Osteoblast (primary cell): ENCODE measurements around the gene DICER1. TPM values are rescaled to one million over a fixed set of nuclear protein-coding genes. Genes with fewer than 3 reads are reported as not detected.

Experiments used
- DNase-seq: peaks from one replicate; pipeline ENCODE4 v3.0.0; 2011; ENCODE audit warnings: low spot score, mixed read lengths; ENCODE audit not compliant: insufficient read length; ENCODE audit errors: missing footprints
- H2AFZ ChIP-seq: 2 replicates; pipeline ENCODE4 v1.6.0; 2011; ENCODE audit warnings: mild to moderate bottlenecking, low read length
- H3K27ac ChIP-seq: 2 replicates; pipeline ENCODE4 v1.5.1; 2011; ENCODE audit warnings: mild to moderate bottlenecking, low read depth, low read length, moderate library complexity
- H3K27me3 ChIP-seq: 2 replicates; pipeline ENCODE4 v1.6.0; 2012; ENCODE audit warnings: mild to moderate bottlenecking, control low read depth, inconsistent platforms, low read length, moderate library complexity; ENCODE audit not compliant: insufficient read depth
- H3K36me3 ChIP-seq: 2 replicates; pipeline ENCODE4 v1.5.1; 2011; ENCODE audit warnings: mild to moderate bottlenecking, low read length, control low read depth, moderate library complexity; ENCODE audit not compliant: insufficient read depth
- H3K4me1 ChIP-seq: 2 replicates; pipeline ENCODE4 v1.5.1; 2011; ENCODE audit warnings: mild to moderate bottlenecking, low read length, control low read depth, moderate library complexity; ENCODE audit not compliant: insufficient read depth
- H3K4me2 ChIP-seq: 2 replicates; pipeline ENCODE4 v1.6.0; 2011; ENCODE audit warnings: mild to moderate bottlenecking, low read length; ENCODE audit not compliant: insufficient read depth
- H3K4me3 ChIP-seq: fragments of 200-600 bp; sonication (generic); 3 replicates; pipeline ENCODE4 v1.5.1; 2012; ENCODE audit warnings: mild to moderate bottlenecking, low read length, inconsistent platforms; ENCODE audit not compliant: insufficient read depth
- H3K79me2 ChIP-seq: 2 replicates; pipeline ENCODE4 v1.6.0; 2012; ENCODE audit warnings: mild to moderate bottlenecking, low read length, control low read depth, inconsistent platforms; ENCODE audit not compliant: insufficient read depth
- H3K9me3 ChIP-seq: 2 replicates; pipeline ENCODE4 v1.5.1; 2011; ENCODE audit warnings: low read depth, low read length, control low read depth
- H4K20me1 ChIP-seq: 2 replicates; pipeline ENCODE4 v1.6.0; 2012; ENCODE audit warnings: mild to moderate bottlenecking, low read length, control low read depth; ENCODE audit not compliant: insufficient read depth
- total RNA-seq: library from RNA; depleted of rRNA; stranded (reverse); fragments of >200 nt; gene quantifications from 2 replicates; pipeline ENCODE4 v1.2.3, GENCODE V29; 2012
- TF ChIP-seq, protein P1 (sequence below): IDR thresholded peaks from 2 replicates; pipeline ENCODE4 v1.5.1; 2011; ENCODE audit warnings: mild to moderate bottlenecking, low read depth, low read length, moderate library complexity; ENCODE audit errors: extremely low read depth

The DICER1 gene
- total RNA-seq, 1 donor, result 53.6 TPM

DNA sequence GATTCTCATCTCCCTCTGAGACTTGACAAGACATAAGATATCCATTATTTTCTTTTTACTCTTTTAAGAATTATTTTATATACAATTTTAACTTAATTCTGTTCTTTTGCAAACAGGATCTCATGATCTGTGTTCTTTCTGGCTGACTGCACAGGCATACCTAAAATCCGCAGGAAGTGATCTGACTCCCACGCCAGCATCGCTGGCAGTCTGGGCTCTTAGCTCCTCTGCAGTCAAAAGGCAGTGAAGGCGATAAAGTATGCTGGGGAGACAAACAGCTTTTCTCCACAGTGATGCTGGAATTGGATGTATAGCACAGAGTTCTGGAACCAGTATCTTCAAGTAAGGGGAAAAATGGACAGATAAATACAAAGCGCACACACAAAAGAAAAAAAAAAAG is 52.4 kb downstream of the DICER1 start:
- no peak for DNase-seq
- H3K4me3 ChIP-seq, result no peak overlapping the region
- no peaks in the 10 kb centered on the region for H3K9me3 ChIP-seq
- H3K27ac ChIP-seq, result no peak overlapping the region
- TF ChIP-seq, protein P1, sequence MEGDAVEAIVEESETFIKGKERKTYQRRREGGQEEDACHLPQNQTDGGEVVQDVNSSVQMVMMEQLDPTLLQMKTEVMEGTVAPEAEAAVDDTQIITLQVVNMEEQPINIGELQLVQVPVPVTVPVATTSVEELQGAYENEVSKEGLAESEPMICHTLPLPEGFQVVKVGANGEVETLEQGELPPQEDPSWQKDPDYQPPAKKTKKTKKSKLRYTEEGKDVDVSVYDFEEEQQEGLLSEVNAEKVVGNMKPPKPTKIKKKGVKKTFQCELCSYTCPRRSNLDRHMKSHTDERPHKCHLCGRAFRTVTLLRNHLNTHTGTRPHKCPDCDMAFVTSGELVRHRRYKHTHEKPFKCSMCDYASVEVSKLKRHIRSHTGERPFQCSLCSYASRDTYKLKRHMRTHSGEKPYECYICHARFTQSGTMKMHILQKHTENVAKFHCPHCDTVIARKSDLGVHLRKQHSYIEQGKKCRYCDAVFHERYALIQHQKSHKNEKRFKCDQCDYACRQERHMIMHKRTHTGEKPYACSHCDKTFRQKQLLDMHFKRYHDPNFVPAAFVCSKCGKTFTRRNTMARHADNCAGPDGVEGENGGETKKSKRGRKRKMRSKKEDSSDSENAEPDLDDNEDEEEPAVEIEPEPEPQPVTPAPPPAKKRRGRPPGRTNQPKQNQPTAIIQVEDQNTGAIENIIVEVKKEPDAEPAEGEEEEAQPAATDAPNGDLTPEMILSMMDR, result no peak
- H4K20me1 ChIP-seq, result peaks cover 5% of the 10 kb centered on the region
- H3K4me1 ChIP-seq, result peaks cover 4% of the 10 kb centered on the region
- no peak overlapping the region for H2AFZ ChIP-seq
- H3K79me2 ChIP-seq, result peaks cover 22% of the 10 kb centered on the region
- no peaks in the 10 kb centered on the region for H3K27me3 ChIP-seq
- H3K4me2 ChIP-seq, result no peak overlapping the region
- H3K36me3 ChIP-seq, result peaks cover 76% of the 10 kb centered on the region

DNA sequence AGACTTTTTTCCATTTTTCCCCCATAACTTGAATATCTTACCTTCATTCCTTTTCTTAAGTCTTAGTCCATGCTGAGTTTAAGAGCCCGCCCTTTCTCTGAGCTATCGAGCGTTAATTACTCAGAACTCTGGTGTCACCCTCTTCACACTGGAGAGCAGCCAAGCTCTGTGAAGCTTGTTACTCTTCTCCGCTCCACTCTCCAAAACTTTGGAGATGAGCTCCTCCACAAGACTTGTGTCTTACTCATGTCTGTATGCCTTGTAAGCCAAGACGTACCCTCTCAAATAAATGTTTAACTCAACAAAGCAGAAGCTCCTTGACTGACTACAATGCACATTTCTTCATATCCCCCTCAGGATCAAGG is 54.7 kb downstream of the DICER1 start:
- Histone ChIP-seq H3K36me3 (peaks cover 56% of the 10 kb centered on the region), H2AFZ (no peak overlapping the region), H3K27me3 (no peaks in the 10 kb centered on the region), H3K79me2 (peaks cover 22% of the 10 kb centered on the region), H3K9me3 (no peaks in the 10 kb centered on the region), H3K27ac (no peak overlapping the region), H3K4me3 (no peak overlapping the region), H3K4me1 (peaks cover 5% of the 10 kb centered on the region), H4K20me1 (peaks cover 5% of the 10 kb centered on the region), H3K4me2 (no peak overlapping the region)
- TF ChIP-seq, protein P1, result no peak
- DNase-seq, result no peak

DNA sequence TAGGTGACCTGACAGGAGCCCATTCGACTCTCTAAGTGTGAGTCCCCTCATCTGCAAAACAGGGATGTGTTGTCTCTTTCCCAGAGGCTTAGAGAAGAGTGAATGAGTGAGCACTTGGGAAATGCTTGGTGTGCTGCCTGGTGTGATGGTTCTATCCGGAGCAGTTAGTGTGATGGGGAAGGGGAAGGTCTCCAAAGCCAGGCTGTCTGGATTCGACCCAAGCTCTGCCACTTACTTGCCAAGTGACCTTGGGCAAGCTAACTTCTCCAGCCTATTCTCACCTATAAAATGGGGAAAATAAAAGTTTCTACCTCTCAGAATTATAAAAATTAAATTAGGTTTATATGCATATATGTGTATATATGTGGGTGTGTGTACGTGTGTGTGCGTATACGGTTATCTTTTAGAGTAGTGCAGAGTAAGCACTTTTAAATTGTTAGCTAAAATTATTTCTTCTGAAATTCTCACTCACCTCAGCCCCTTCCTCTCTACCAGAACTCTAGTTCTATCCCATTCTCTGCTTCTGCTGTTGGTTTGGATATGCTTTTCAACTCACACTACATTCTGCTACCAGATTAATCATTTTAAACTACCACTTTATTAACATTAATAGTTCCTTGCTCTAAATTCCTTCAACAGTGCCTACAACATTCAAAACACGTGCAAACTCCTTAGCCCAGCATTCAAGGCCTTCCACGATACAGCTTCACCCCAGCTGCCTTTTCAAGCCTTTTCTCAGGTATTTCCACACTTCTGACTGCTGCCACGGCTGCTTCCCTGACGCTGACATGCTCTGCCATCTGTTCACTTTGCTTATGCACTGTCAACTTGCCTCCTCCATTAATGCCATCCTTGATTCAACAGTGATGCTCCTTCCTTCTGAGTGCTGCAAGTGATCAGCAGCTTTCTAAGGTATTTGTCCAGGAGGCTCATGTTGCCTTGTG is 55.3 kb downstream of the DICER1 start:
- H3K27ac ChIP-seq, result no peak overlapping the region
- no peak overlapping the region for H3K4me3 ChIP-seq
- peaks cover 9% of the 10 kb centered on the region for H3K4me1 ChIP-seq
- no peak overlapping the region for H2AFZ ChIP-seq
- TF ChIP-seq, protein P1, result no peak
- H4K20me1 ChIP-seq, result peaks cover 5% of the 10 kb centered on the region
- H3K79me2 ChIP-seq, result peaks cover 22% of the 10 kb centered on the region
- no peaks in the 10 kb centered on the region for H3K27me3 ChIP-seq
- no peaks in the 10 kb centered on the region for H3K9me3 ChIP-seq
- DNase-seq, result no peak
- peaks cover 49% of the 10 kb centered on the region for H3K36me3 ChIP-seq
- H3K4me2 ChIP-seq, result no peak overlapping the region

DNA sequence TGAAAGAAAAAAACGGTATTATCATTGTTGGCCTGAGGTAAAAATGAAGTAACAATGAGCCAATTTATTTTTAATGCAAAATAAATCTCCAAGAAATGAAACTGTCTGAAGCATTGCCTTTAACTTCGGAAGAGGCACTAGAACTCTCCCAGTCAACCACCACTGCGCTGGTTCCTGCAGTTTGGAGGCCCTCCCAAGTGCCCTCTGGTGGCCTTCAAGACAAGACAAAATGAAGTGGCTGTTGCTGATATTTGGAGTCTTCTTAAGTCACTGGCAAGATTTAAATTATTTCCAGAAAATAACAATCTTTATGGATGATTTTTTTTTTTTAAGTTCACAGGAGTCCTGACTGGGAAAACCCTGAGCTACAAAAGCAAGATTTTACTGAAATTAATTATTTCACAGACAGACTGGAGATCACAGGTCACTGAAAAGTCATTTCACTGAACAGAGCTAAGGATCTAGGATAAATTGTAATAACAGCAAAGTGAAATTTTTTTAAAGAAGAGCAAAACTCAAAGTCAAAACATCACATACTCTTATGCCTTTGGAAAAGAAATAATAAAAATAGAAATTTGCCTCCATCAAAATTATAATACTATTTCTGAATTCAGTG is 58.2 kb downstream of the DICER1 start:
- no peak overlapping the region for H3K4me2 ChIP-seq
- H3K79me2 ChIP-seq, result peaks cover 28% of the 10 kb centered on the region
- no peaks in the 10 kb centered on the region for H3K27me3 ChIP-seq
- peaks cover 44% of the 10 kb centered on the region for H3K36me3 ChIP-seq
- TF ChIP-seq, protein P1, result peak; percentile 89
- no peak overlapping the region for H3K27ac ChIP-seq
- H3K9me3 ChIP-seq, result no peaks in the 10 kb centered on the region
- H3K4me1 ChIP-seq, result peaks cover 9% of the 10 kb centered on the region
- H4K20me1 ChIP-seq, result peaks cover 5% of the 10 kb centered on the region
- H3K4me3 ChIP-seq, result no peak overlapping the region
- peak; percentile 58 for DNase-seq
- H2AFZ ChIP-seq, result no peak overlapping the region
